Measurements from ENCODE around the gene CSTB.

CSTB gene

GRCh38 chr21:43782431-43783097 is 6.5 kb upstream of the CSTB start:
- H3K36me3 ChIP-seq: no peaks in the 10 kb centered on the region
- H3K27me3 ChIP-seq (ENCODE audit: insufficient read depth, low read depth, severe bottlenecking): no peaks in the 10 kb centered on the region
- H3K27ac ChIP-seq: no peak overlapping the region
- H3K4me3 ChIP-seq (ENCODE audit: low read depth, low read length): no peak overlapping the region
- no peak for TF ChIP-seq CTCF (IDR thresholded peaks at IDR 0.05; ENCODE audit: low read depth, low read length)
- DNase-seq: no peak
- no peaks in the 10 kb centered on the region for H3K9me3 ChIP-seq (ENCODE audit: severe bottlenecking)

GRCh38 chr21:43781846-43782245 is 5.7 kb upstream of the CSTB start:
- H3K27ac ChIP-seq: no peak overlapping the region
- no peaks in the 10 kb centered on the region for H3K27me3 ChIP-seq (ENCODE audit: insufficient read depth, low read depth, severe bottlenecking)
- no peak for DNase-seq
- H3K9me3 ChIP-seq (ENCODE audit: severe bottlenecking): no peaks in the 10 kb centered on the region
- no peak for TF ChIP-seq CTCF (IDR thresholded peaks at IDR 0.05; ENCODE audit: low read depth, low read length)
- H3K36me3 ChIP-seq: no peaks in the 10 kb centered on the region
- no peak overlapping the region for H3K4me3 ChIP-seq (ENCODE audit: low read depth, low read length)

GRCh38 chr21:43779660-43780059 is 3.6 kb upstream of the CSTB start:
- Histone ChIP-seq H3K27ac (no peak overlapping the region), H3K36me3 (peaks cover 2% of the 10 kb centered on the region), H3K27me3 (ENCODE audit: insufficient read depth, low read depth, severe bottlenecking) (no peaks in the 10 kb centered on the region), H3K9me3 (ENCODE audit: severe bottlenecking) (no peaks in the 10 kb centered on the region), H3K4me3 (ENCODE audit: low read depth, low read length) (no peak overlapping the region)
- TF ChIP-seq CTCF (IDR thresholded peaks at IDR 0.05; ENCODE audit: low read depth, low read length): no peak
- DNase-seq: no peak

GRCh38 chr21:43778469-43779335 is 2.6 kb upstream of the CSTB start:
- H3K4me3 ChIP-seq (ENCODE audit: low read depth, low read length): no peak overlapping the region
- no peak for TF ChIP-seq CTCF (IDR thresholded peaks at IDR 0.05; ENCODE audit: low read depth, low read length)
- no peaks in the 10 kb centered on the region for H3K27me3 ChIP-seq (ENCODE audit: insufficient read depth, low read depth, severe bottlenecking)
- DNase-seq: no peak
- H3K27ac ChIP-seq: no peak overlapping the region
- H3K9me3 ChIP-seq (ENCODE audit: severe bottlenecking): no peaks in the 10 kb centered on the region
- H3K36me3 ChIP-seq: peaks cover 11% of the 10 kb centered on the region

GRCh38 chr21:43777953-43778352 is 1.8 kb upstream of the CSTB start:
- Histone ChIP-seq H3K36me3 (peaks cover 19% of the 10 kb centered on the region), H3K27ac (no peak overlapping the region), H3K4me3 (ENCODE audit: low read depth, low read length) (no peak overlapping the region), H3K27me3 (ENCODE audit: insufficient read depth, low read depth, severe bottlenecking) (no peaks in the 10 kb centered on the region), H3K9me3 (ENCODE audit: severe bottlenecking) (no peaks in the 10 kb centered on the region)
- DNase-seq: no peak
- no peak for TF ChIP-seq CTCF (IDR thresholded peaks at IDR 0.05; ENCODE audit: low read depth, low read length)

All from WERI-Rb-1 (cell line).